22Rv1 (cell line): ENCODE data around the gene SLC23A2.

Source experiments
- H3K27ac ChIP-seq: fragments of 450-650 bp; 2 replicates; pipeline ENCODE4 v1.5.1; 2017
- ZFX ChIP-seq: fragments of 450-650 bp; IDR thresholded peaks from 2 replicates; pipeline ENCODE4 v1.6.1; 2017; ENCODE audit warnings: antibody characterized with exemption, borderline replicate concordance
- TF ChIP-seq, protein P1 (sequence below): fragments of 450-650 bp; IDR thresholded peaks from 2 replicates; pipeline ENCODE4 v1.5.1; 2017; ENCODE audit warnings: mild to moderate bottlenecking

SLC23A2 gene

GRCh38 chr20:4971064-4971463 is 30.2 kb downstream of the SLC23A2 start:
- no peak overlapping the region for H3K27ac ChIP-seq
- TF ChIP-seq, protein P1, sequence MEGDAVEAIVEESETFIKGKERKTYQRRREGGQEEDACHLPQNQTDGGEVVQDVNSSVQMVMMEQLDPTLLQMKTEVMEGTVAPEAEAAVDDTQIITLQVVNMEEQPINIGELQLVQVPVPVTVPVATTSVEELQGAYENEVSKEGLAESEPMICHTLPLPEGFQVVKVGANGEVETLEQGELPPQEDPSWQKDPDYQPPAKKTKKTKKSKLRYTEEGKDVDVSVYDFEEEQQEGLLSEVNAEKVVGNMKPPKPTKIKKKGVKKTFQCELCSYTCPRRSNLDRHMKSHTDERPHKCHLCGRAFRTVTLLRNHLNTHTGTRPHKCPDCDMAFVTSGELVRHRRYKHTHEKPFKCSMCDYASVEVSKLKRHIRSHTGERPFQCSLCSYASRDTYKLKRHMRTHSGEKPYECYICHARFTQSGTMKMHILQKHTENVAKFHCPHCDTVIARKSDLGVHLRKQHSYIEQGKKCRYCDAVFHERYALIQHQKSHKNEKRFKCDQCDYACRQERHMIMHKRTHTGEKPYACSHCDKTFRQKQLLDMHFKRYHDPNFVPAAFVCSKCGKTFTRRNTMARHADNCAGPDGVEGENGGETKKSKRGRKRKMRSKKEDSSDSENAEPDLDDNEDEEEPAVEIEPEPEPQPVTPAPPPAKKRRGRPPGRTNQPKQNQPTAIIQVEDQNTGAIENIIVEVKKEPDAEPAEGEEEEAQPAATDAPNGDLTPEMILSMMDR, result no peak
- TF ChIP-seq ZFX, result no peak

- no peak overlapping the region for H3K27ac ChIP-seq
Observed at GRCh38 chr20:4967752-4968477, 33.4 kb downstream of the SLC23A2 start.

DNA sequence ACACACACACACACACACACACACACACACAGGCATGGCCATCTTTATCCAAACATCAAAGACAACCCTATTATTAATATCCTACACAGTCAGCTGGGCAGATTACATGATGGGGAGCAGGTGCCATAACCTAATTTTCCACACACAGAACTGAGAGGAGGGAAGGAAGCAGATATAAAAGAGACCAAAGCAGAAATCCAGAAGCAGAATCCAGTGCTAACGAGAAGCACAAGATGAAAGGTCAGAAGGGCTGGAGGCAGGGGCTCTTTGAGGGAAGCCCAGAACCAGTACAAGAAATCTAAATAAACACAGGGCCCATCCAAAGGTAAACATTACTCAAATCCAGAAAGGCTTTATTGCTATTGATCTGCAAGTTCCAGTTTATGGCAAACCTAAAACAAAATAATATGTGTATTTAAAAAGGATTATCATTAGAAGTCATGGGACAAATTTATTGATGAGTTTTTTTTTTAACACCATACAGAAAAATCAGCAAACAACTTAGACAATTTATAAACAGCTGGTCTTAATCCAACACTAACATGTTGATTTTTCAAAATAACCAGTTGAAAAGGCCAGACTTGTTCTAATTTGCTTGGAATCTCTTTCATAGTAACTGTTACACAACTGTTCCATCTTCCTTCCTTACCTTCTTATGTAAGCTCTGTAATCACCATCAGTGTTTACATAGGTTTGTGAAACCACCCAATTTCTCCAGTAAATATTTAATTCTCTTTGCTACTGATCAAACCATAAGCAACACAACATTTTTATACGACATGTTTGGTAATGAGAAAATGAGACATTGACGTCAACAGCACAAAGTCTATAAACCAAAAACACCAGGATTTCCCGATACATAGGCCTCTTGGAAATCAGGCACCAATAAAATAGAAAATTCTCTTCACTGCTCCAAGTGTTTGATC is 34.2 kb downstream of the SLC23A2 start:
- TF ChIP-seq, protein P1, result no peak
- no peak for TF ChIP-seq ZFX

More at GRCh38 chr20:4967752-4968477, 33.4 kb downstream of the SLC23A2 start:
- TF ChIP-seq, protein P1, result no peak
- TF ChIP-seq ZFX, result no peak

DNA sequence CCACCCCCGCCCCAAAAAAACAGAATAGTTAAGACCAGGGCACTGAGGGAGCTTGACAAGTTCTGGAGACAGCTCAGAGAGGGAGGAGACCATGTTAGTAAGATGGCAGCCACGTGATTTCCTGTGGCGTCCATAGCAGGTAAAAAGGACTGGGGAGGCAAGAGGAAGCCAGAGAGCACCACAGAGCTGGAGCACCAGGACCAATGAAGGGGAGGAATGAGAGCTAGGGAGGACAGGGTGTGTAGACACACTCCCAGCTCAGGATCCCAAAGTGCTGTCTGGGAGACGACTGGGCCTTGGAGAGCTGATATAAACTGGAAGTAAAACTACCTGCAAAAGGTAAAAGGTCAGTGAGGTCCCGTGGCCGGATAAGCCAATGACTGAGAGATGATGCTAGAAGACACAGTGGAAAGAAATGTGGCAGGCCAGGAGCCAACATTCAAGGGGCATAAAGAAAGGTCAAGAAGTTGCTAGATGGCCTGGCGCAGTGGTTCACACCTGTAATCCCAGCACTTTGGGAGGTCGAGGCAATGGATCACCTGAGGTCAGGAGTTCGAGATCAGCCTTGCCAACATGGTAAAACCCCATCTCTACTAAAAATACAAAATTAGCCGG is 39.0 kb downstream of the SLC23A2 start:
- H3K27ac ChIP-seq, result no peak overlapping the region

More for the DNA sequence above, 34.2 kb downstream of the SLC23A2 start:
- no peak overlapping the region for H3K27ac ChIP-seq

GRCh38 chr20:4961746-4962145 is 39.6 kb downstream of the SLC23A2 start:
- TF ChIP-seq ZFX, result no peak
- TF ChIP-seq, protein P1, result no peak
- no peak overlapping the region for H3K27ac ChIP-seq

More for the DNA sequence above, 39.0 kb downstream of the SLC23A2 start:
- TF ChIP-seq, protein P1, result no peak
- TF ChIP-seq ZFX, result no peak

DNA sequence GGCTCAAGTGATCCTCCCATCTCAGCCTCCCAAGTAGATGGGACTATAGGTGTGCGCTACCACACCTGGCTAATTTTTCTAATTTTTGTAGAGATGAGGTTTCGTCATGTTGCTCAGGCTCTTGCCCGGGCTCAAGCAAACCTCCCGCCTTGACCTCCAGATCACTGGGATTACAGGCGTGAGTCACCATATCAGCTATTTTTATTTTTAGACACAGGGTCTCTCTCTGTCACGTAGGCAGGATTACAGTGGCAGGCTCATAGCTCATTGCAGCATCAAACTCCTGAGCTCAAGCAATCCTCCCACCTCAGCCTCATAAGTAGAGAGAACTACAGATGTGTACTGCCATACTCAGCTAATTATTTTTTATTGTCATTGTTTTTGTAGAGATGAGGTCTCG is 41.7 kb downstream of the SLC23A2 start:
- no peak for TF ChIP-seq ZFX
- TF ChIP-seq, protein P1, result no peak
- H3K27ac ChIP-seq, result no peak overlapping the region
